GM13976 (cell line): ENCODE measurements around the gene PXN.
"Not testable (repeated sequence)": the region's sequence is repeated elsewhere in the genome, so short reads cannot be mapped to it uniquely, and the experiment has no call there.

Experiments used
- DNase-seq: peaks from one replicate; pipeline ENCODE4 v3.0.0; 2012; ENCODE audit warnings: low spot score
- CTCF ChIP-seq: IDR thresholded peaks from 2 replicates; pipeline ENCODE4 v1.5.1; 2012; ENCODE audit warnings: borderline replicate concordance, mild to moderate bottlenecking; ENCODE audit not compliant: insufficient read depth; ENCODE audit errors: extremely low read depth, missing control alignments, control extremely low read depth
- in situ Hi-C: fragments of 300-500 bp; cut with MboI; formaldehyde crosslinking; loops from one replicate; pipeline ENCODE4 v1.12.0; 2022; ENCODE audit warnings: low sequenced_read_pairs, mixed read lengths, inconsistent platforms; ENCODE audit not compliant: unreplicated experiment

PXN gene

GRCh38 chr12:120204171-120204570 lies 61.4 kb downstream of the PXN start:
- in situ Hi-C loops, result no loop called here
- no peak for TF ChIP-seq CTCF
- DNase-seq, result no peak

GRCh38 chr12:120200364-120200800 lies 65.1 kb downstream of the PXN start:
- TF ChIP-seq CTCF, result no peak
- in situ Hi-C loops, result no loop called here
- no peak for DNase-seq

- no peak for DNase-seq
- TF ChIP-seq CTCF, result no peak
- in situ Hi-C loops, result no loop called here
Observed at GRCh38 chr12:120199595-120200306, 65.8 kb downstream of the PXN start.

GRCh38 chr12:120199025-120199424 lies 66.5 kb downstream of the PXN start:
- in situ Hi-C loops, result no loop called here
- no peak for TF ChIP-seq CTCF
- DNase-seq, result no peak

- no peak for DNase-seq
- in situ Hi-C loops, result no loop called here
- TF ChIP-seq CTCF, result no peak
Observed at GRCh38 chr12:120197542-120197887, 68.0 kb downstream of the PXN start.

- DNase-seq, in situ Hi-C loops: not testable (repeated sequence)
Observed at GRCh38 chr12:120196817-120197541, 68.6 kb downstream of the PXN start.

GRCh38 chr12:120196363-120196762 lies 69.2 kb downstream of the PXN start:
- no peak for TF ChIP-seq CTCF
- in situ Hi-C loops, result no loop called here
- DNase-seq, result no peak
